ENCODE measurements around the gene MASP2.

Gene MASP2

GRCh38 chr1:11027316-11027715, 19.7 kb downstream of the MASP2 start:
- no peak overlapping the region for H3K27ac ChIP-seq (ENCODE audit: low read depth, low read length, poor library complexity, severe bottlenecking)
- no peak overlapping the region for H2AFZ ChIP-seq (ENCODE audit: low read length)
- no peaks in the 10 kb centered on the region for H3K9me2 ChIP-seq (ENCODE audit: low read depth, low read length)
- H3F3A ChIP-seq (ENCODE audit: insufficient read depth, low read length), result no peaks in the 10 kb centered on the region
- no peaks in the 10 kb centered on the region for H3K79me2 ChIP-seq (ENCODE audit: insufficient read depth, low read length)
- no peak for TF ChIP-seq CTCF (IDR thresholded peaks at IDR 0.05; ENCODE audit: low read length)
- no peak for TF ChIP-seq EZH2 (IDR thresholded peaks at IDR 0.05; ENCODE audit: borderline replicate concordance, low read length)
- H3K27me3 ChIP-seq (ENCODE audit: insufficient read depth, low read length), result no peaks in the 10 kb centered on the region
- H3K4me2 ChIP-seq (ENCODE audit: low read length), result no peak overlapping the region
- no peaks in the 10 kb centered on the region for H3K4me1 ChIP-seq (ENCODE audit: insufficient read depth, low read length, severe bottlenecking)
- no peaks in the 10 kb centered on the region for H3K9me3 ChIP-seq (ENCODE audit: low read length)
- no peak overlapping the region for H3K9ac ChIP-seq (ENCODE audit: low read length)
- peaks cover 65% of the 10 kb centered on the region for H3K36me3 ChIP-seq (ENCODE audit: insufficient read depth, low read length)
- no peak overlapping the region for H3K4me3 ChIP-seq (ENCODE audit: low read depth, low read length, poor library complexity, severe bottlenecking)
- H4K20me1 ChIP-seq (ENCODE audit: insufficient read depth, low read length), result no peaks in the 10 kb centered on the region

- H3F3A ChIP-seq (ENCODE audit: insufficient read depth, low read length), result no peaks in the 10 kb centered on the region
Measured at GRCh38 chr1:11026903-11027302, 20.1 kb downstream of the MASP2 start.

GRCh38 chr1:11026052-11026451, 21.0 kb downstream of the MASP2 start:
- Histone ChIP-seq H3K79me2 (ENCODE audit: insufficient read depth, low read length) (no peaks in the 10 kb centered on the region), H3K4me3 (ENCODE audit: low read depth, low read length, poor library complexity, severe bottlenecking) (no peak overlapping the region), H3F3A (ENCODE audit: insufficient read depth, low read length) (no peaks in the 10 kb centered on the region), H3K27me3 (ENCODE audit: insufficient read depth, low read length) (no peaks in the 10 kb centered on the region), H3K4me2 (ENCODE audit: low read length) (no peak overlapping the region), H3K9ac (ENCODE audit: low read length) (no peak overlapping the region), H3K36me3 (ENCODE audit: insufficient read depth, low read length) (peaks cover 77% of the 10 kb centered on the region), H3K4me1 (ENCODE audit: insufficient read depth, low read length, severe bottlenecking) (no peaks in the 10 kb centered on the region), H4K20me1 (ENCODE audit: insufficient read depth, low read length) (no peaks in the 10 kb centered on the region), H3K9me3 (ENCODE audit: low read length) (no peaks in the 10 kb centered on the region), H2AFZ (ENCODE audit: low read length) (no peak overlapping the region), H3K27ac (ENCODE audit: low read depth, low read length, poor library complexity, severe bottlenecking) (no peak overlapping the region), H3K9me2 (ENCODE audit: low read depth, low read length) (no peaks in the 10 kb centered on the region)
- no peak for TF ChIP-seq CTCF (IDR thresholded peaks at IDR 0.05; ENCODE audit: low read length)
- TF ChIP-seq EZH2 (IDR thresholded peaks at IDR 0.05; ENCODE audit: borderline replicate concordance, low read length), result no peak

More at GRCh38 chr1:11026903-11027302, 20.1 kb downstream of the MASP2 start:
- TF ChIP-seq CTCF (IDR thresholded peaks at IDR 0.05; ENCODE audit: low read length) (no peak), EZH2 (IDR thresholded peaks at IDR 0.05; ENCODE audit: borderline replicate concordance, low read length) (no peak)
- no peaks in the 10 kb centered on the region for H3K79me2 ChIP-seq (ENCODE audit: insufficient read depth, low read length)
- H2AFZ ChIP-seq (ENCODE audit: low read length), result no peak overlapping the region
- no peaks in the 10 kb centered on the region for H3K9me2 ChIP-seq (ENCODE audit: low read depth, low read length)
- H3K4me3 ChIP-seq (ENCODE audit: low read depth, low read length, poor library complexity, severe bottlenecking), result no peak overlapping the region
- no peaks in the 10 kb centered on the region for H3K27me3 ChIP-seq (ENCODE audit: insufficient read depth, low read length)
- no peaks in the 10 kb centered on the region for H4K20me1 ChIP-seq (ENCODE audit: insufficient read depth, low read length)
- H3K4me2 ChIP-seq (ENCODE audit: low read length), result no peak overlapping the region
- peaks cover 69% of the 10 kb centered on the region for H3K36me3 ChIP-seq (ENCODE audit: insufficient read depth, low read length)
- H3K9ac ChIP-seq (ENCODE audit: low read length), result no peak overlapping the region
- H3K27ac ChIP-seq (ENCODE audit: low read depth, low read length, poor library complexity, severe bottlenecking), result no peak overlapping the region
- H3K4me1 ChIP-seq (ENCODE audit: insufficient read depth, low read length, severe bottlenecking), result no peaks in the 10 kb centered on the region
- H3K9me3 ChIP-seq (ENCODE audit: low read length), result no peaks in the 10 kb centered on the region

All from OCI-LY1 (cell line).